Testis (tissue), 3 donors: Measurements from ENCODE around the gene IFNAR2. TPM values are rescaled to one million over a fixed set of nuclear protein-coding genes. Genes with fewer than 3 reads are reported as not detected.

Experiments used
- DNase-seq: peaks from one replicate; pipeline ENCODE4 v3.0.0-alpha.2; 2019
- H3K27ac ChIP-seq, 2 donors: fragments of 200-600 bp; sonication (generic); one replicate each; pipeline ENCODE4 v1.5.1; 2019
- H3K27me3 ChIP-seq: fragments of 200-600 bp; sonication (generic); one replicate; pipeline ENCODE4 v1.5.1; 2019
- H3K36me3 ChIP-seq: fragments of 200-600 bp; sonication (generic); one replicate; pipeline ENCODE4 v1.5.1; 2017; ENCODE audit warnings: low read depth; ENCODE audit errors: missing control alignments
- H3K4me1 ChIP-seq: fragments of 200-600 bp; sonication (generic); one replicate; pipeline ENCODE4 v1.5.1; 2019
- H3K4me3 ChIP-seq, 2 donors: fragments of 200-600 bp; sonication (generic); one replicate each; pipeline ENCODE4 v1.5.1; 2017 to 2019
- H3K9me3 ChIP-seq: fragments of 200-600 bp; sonication (generic); one replicate; pipeline ENCODE4 v1.5.1; 2017
- POLR2A ChIP-seq: fragments of 450-650 bp; IDR thresholded peaks from one replicate; pipeline ENCODE4 v1.6.1; 2017; ENCODE audit warnings: antibody characterized with exemption, mild to moderate bottlenecking, moderate library complexity
- WGBS, 2 donors: methylation state at CpG; one replicate each; pipeline ENCODE4 v1.1.5; 2018; 5-methylcytosine and 5-hydroxymethylcytosine counted together
- intact Hi-C: fragments of 100-400 bp; cut with DNase I; formaldehyde crosslinking; loops from one replicate; pipeline ENCODE4 v1.15.1; 2023; ENCODE audit warnings: low total_unique reads
- polyA plus RNA-seq: library from polyadenylated mRNA; stranded (reverse); fragments of 350-450 nt; fragmentation: Illumina TruSeq; extraction: RNeasy Lipid Tissue Mini Kit (QIAGEN cat#74804); gene quantifications from one replicate; pipeline ENCODE4 v1.2.3, GENCODE V29; 2014; ENCODE audit warnings: low read depth, low replicate concordance; ENCODE audit not compliant: insufficient read depth
- total RNA-seq, 2 donors: library from RNA; depleted of rRNA; stranded (reverse); fragments of >200 nt; gene quantifications; one replicate each; pipeline ENCODE4 v1.2.3, GENCODE V29; 2016
- TF ChIP-seq, protein P1 (sequence below), 3 experiments: fragments of 450-650 bp in 2 of 3; fragments of 200-600 bp in 1 of 3; sonication (generic) in 1 of 3; IDR thresholded peaks; one replicate each; pipeline ENCODE4 v1.5.1; 2016 to 2019; ENCODE audit warnings: antibody characterized with exemption in 3 of 3, mild to moderate bottlenecking in 2 of 3, moderate library complexity in 1 of 3

Gene IFNAR2
- total and polyA plus RNA-seq, 3 donors from 2014 or later = 8.6 to 13.1 (median 10.7) TPM

DNA sequence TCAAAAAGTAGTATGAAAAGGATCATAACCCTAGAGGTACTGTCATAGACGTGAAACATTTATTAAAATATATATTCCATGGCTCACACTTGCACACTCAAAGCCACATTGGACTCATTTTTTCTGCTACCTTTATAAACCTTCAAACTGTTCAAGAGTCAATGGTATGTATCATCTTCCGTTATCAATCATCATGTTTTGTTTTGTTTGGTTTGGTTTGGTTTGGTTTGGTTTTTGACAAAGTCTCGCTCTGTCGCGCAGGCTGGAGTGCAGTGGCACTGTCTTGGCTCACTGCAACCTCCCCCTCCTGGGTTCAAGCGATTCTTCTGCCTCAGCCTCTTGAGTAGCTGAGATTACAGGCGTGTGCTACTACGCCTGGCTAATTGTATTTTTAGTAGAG lies 1.8 kb downstream of the IFNAR2 start:
- intact Hi-C loops = no loop called here
- DNase-seq = no peak
- no peak overlapping the region for H3K27ac ChIP-seq

DNA sequence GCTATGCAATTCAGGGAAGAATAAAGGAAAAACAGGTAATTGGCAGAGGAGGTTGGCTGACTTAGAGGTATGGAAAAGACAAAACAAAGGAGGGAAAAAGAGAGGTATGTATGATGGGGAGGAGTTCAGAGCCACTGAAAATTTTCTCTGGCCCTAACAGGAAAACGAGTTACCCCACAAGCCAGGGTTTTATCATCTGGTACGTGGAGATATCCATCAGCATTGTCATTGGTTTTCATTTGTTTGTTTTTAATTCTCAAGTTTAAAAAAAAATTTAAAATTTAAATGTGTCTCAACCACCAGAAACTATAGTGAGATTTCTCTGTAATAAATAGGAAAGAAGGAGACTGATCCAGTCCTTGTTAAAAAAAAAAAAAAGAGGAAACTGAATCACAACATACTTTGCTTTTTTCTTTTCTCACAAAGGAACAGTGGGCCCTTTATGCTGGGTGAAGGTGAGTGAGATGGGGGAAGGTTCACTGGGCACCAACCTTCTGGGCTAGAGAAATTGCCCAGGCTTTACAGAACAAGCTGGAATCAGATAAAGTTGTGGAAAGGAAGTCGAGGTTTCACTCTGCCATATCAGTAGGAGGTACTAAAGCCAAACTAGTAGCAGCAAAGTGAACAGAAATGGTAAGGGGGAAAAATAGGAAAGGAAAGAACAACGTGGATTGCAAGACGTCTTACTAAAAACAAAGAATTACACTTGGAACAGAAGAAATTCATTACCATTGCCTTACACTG lies 2.7 kb downstream of the IFNAR2 start:
- Histone ChIP-seq H3K36me3 (no peaks in the 10 kb centered on the region), H3K4me1 (no peaks in the 10 kb centered on the region), H3K4me3 (no peak overlapping the region), H3K27me3 (no peaks in the 10 kb centered on the region), H3K27ac (no peak overlapping the region), H3K9me3 (no peaks in the 10 kb centered on the region)
- DNase-seq = no peak
- 46 to 51% methylated on average over 5 of the region's 5 CpGs for WGBS, 2 donors
- TF ChIP-seq, protein P1, sequence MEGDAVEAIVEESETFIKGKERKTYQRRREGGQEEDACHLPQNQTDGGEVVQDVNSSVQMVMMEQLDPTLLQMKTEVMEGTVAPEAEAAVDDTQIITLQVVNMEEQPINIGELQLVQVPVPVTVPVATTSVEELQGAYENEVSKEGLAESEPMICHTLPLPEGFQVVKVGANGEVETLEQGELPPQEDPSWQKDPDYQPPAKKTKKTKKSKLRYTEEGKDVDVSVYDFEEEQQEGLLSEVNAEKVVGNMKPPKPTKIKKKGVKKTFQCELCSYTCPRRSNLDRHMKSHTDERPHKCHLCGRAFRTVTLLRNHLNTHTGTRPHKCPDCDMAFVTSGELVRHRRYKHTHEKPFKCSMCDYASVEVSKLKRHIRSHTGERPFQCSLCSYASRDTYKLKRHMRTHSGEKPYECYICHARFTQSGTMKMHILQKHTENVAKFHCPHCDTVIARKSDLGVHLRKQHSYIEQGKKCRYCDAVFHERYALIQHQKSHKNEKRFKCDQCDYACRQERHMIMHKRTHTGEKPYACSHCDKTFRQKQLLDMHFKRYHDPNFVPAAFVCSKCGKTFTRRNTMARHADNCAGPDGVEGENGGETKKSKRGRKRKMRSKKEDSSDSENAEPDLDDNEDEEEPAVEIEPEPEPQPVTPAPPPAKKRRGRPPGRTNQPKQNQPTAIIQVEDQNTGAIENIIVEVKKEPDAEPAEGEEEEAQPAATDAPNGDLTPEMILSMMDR (IDR thresholded peaks at IDR 0.05) = no peak
- no peak for TF ChIP-seq POLR2A
- intact Hi-C loops = no loop called here

More for the DNA sequence above, 1.8 kb downstream of the IFNAR2 start:
- WGBS, 2 donors = 56 to 59% methylated on average over 8 of the region's 8 CpGs
- TF ChIP-seq, protein P1 (IDR thresholded peaks at IDR 0.05) = no peak
- TF ChIP-seq POLR2A = no peak
- H3K36me3 ChIP-seq = no peaks in the 10 kb centered on the region
- no peaks in the 10 kb centered on the region for H3K4me1 ChIP-seq
- H3K27me3 ChIP-seq = no peaks in the 10 kb centered on the region
- H3K9me3 ChIP-seq = no peaks in the 10 kb centered on the region
- no peak overlapping the region for H3K4me3 ChIP-seq

DNA sequence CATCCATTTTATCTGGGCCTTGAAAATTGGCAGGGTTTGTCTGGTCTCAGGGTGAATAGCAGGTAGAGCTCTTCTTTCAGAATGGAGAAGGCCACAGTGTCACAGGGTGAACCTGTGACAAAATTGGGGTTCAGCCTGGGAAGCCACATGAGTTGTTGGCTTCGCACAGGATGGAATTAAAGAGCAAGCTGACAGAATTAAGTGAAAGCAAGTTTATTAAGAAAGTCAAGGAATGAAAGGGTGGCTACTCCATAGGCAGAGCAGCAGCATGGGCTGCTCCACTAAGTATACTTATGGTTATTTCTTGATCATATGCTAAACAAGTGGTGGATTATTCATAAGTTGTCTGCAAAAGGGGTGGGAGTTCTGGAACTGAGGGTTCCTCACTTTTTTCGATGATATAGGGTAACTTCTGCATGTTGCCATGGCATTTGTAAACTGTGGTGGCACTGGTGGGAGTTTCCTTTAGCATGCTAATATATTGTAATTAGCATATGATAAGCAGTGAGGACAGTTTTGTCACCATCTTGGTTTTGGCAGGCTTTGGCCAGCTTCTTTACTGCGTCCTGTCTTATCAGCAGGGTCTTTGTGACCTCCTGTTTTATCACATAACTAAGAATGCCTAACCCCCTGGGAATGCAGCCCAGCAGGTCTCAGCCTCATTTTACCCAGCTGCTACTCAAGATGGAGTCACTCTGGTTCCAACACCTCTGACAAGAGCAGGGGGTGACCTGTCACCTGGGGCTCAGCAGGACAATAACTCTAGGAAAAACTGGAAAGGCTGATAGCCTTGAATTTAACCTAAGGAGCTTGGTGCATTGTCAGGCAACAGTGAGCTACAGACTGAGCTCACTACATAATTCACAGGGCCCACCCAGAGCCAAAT lies 5.1 kb downstream of the IFNAR2 start:
- no peaks in the 10 kb centered on the region for H3K27me3 ChIP-seq
- H3K36me3 ChIP-seq = no peaks in the 10 kb centered on the region
- no peak for TF ChIP-seq POLR2A
- TF ChIP-seq, protein P1 (IDR thresholded peaks at IDR 0.05) = no peak
- no peak overlapping the region for H3K27ac ChIP-seq
- no peaks in the 10 kb centered on the region for H3K4me1 ChIP-seq
- 81 to 85% methylated on average over 3 of the region's 3 CpGs for WGBS, 2 donors
- no peaks in the 10 kb centered on the region for H3K9me3 ChIP-seq
- intact Hi-C loops = no loop called here
- no peak overlapping the region for H3K4me3 ChIP-seq
- no peak for DNase-seq

DNA sequence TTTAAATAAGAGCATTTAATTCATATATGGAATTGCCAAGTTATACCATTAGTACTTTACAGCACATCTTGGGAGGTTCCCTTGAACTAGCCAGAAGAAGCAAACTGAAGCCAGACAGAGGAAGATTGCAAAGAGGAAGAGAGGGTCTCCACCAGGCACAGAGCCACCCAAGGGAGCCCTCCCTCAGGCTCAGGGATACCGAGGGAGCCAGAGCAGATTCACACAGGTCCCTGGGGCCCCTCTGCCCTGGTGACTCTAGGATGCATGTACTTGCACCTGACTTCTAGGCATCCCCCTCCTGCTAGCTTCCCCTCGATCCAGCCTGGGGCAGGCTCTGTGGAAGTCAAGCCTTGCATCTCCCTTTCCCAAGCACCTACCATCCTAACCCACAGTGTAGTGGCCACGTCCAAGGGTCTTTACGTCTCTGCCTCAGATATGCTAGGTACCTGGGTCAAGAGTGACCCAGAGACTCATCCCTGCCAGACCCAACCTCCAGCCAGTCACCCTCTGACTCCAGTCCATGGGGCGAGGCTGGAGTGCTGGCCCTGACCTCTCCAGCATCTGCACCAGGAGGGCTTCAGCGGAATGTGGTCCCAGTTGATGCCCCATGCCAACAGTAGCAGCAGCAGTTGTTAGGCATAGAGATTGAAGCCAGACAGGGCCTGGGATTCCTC lies 6.4 kb downstream of the IFNAR2 start:
- no peaks in the 10 kb centered on the region for H3K36me3 ChIP-seq
- no peak overlapping the region for H3K27ac ChIP-seq
- DNase-seq = no peak
- no peaks in the 10 kb centered on the region for H3K9me3 ChIP-seq
- H3K4me3 ChIP-seq = no peak overlapping the region
- no peaks in the 10 kb centered on the region for H3K4me1 ChIP-seq
- TF ChIP-seq, protein P1 (IDR thresholded peaks at IDR 0.05) = no peak
- TF ChIP-seq POLR2A = no peak
- intact Hi-C loops = no loop called here
- no peaks in the 10 kb centered on the region for H3K27me3 ChIP-seq
- WGBS, 2 donors = 94 to 97% methylated on average over 5 to 6 of the region's 6 CpGs
